ENCODE results near the gene CTPS2.

The CTPS2 gene

DNA sequence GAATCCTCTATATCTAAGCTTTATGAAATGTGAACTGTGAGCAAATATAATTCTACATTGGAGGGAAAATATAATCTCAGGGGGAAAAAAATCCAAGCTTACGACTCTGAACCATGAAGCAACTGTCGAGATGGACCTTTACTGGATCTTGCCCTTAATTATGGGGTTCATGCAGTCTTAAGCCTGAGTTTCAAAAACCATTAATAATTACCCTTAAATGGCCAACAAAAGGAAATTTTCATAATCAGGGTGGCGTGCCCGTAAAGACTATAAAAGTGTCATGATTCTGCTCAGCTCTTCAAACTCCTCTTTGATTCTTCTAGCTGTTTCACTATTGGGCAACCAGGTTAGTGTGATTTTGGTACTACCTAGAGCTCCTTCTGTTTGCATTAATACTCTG lies 62.6 kb downstream of the CTPS2 start, which contains the start of gene S100G:
Gene S100G, plus strand, starts transcription at position 301 of the 400 bp plus-strand sequence. CDS start 849 bp downstream, outside the sequence.
- TF ChIP-seq SIN3A (IDR thresholded peaks at IDR 0.05; ENCODE audit: borderline replicate concordance, insufficient read depth, low read length): no peak
- TF ChIP-seq, protein P1, sequence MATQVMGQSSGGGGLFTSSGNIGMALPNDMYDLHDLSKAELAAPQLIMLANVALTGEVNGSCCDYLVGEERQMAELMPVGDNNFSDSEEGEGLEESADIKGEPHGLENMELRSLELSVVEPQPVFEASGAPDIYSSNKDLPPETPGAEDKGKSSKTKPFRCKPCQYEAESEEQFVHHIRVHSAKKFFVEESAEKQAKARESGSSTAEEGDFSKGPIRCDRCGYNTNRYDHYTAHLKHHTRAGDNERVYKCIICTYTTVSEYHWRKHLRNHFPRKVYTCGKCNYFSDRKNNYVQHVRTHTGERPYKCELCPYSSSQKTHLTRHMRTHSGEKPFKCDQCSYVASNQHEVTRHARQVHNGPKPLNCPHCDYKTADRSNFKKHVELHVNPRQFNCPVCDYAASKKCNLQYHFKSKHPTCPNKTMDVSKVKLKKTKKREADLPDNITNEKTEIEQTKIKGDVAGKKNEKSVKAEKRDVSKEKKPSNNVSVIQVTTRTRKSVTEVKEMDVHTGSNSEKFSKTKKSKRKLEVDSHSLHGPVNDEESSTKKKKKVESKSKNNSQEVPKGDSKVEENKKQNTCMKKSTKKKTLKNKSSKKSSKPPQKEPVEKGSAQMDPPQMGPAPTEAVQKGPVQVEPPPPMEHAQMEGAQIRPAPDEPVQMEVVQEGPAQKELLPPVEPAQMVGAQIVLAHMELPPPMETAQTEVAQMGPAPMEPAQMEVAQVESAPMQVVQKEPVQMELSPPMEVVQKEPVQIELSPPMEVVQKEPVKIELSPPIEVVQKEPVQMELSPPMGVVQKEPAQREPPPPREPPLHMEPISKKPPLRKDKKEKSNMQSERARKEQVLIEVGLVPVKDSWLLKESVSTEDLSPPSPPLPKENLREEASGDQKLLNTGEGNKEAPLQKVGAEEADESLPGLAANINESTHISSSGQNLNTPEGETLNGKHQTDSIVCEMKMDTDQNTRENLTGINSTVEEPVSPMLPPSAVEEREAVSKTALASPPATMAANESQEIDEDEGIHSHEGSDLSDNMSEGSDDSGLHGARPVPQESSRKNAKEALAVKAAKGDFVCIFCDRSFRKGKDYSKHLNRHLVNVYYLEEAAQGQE (IDR thresholded peaks at IDR 0.05; ENCODE audit: insufficient read depth in 1 of 2, low read depth in 2 of 2, low read length in 2 of 2): no peak
- no peak for TF ChIP-seq POLR2AphosphoS5 (IDR thresholded peaks at IDR 0.05; ENCODE audit: low read depth, low read length)
- TF ChIP-seq FOXP2 (optimal IDR thresholded peaks at IDR 0.05; ENCODE audit: borderline replicate concordance, extremely low read depth, extremely low read length, insufficient read depth): no peak
- TF ChIP-seq TAF1 (IDR thresholded peaks at IDR 0.05; ENCODE audit: borderline replicate concordance, insufficient read depth, low read length): no peak

DNA sequence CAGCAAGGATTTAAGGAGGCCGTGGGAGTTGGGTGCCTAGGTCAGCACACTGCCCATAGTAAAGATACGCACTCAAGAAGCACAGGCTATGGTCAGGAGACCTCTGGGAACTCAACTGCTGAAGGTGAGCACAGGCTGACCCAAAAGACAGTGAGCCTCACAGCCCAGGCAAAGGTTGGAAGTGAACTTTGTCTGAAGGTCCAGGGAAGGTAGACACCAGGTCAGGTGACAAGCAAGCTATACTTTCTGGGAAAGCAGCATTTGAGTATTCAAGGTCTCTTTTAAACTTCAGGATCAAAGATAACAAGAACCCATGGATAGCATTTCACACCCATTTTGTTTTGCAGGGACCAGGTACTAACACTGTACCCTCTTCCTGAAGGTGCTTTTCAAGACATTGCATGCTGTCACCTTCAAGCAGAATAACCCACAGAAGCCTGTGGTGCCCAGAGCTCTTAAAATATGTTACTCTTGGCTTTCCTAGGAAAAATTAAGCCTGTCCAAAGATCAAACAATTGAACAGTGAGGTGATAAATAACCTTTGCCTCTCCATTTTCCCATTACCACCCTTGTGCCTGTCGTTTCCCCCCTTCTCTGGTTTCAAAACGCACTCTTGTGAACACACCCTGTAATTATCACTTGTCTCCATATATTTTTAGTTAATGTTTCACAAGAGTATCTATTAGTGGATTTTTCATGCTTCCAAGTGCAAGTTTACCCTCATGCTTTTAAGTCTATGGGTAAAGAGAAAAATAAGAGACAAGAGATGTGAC lies 65.9 kb downstream of the CTPS2 start:
- TF ChIP-seq SIN3A (IDR thresholded peaks at IDR 0.05; ENCODE audit: borderline replicate concordance, insufficient read depth, low read length) (no peak), POLR2AphosphoS5 (IDR thresholded peaks at IDR 0.05; ENCODE audit: low read depth, low read length) (no peak), TAF1 (IDR thresholded peaks at IDR 0.05; ENCODE audit: borderline replicate concordance, insufficient read depth, low read length) (no peak), FOXP2 (optimal IDR thresholded peaks at IDR 0.05; ENCODE audit: borderline replicate concordance, extremely low read depth, extremely low read length, insufficient read depth) (no peak)
- TF ChIP-seq, protein P1 (IDR thresholded peaks at IDR 0.05; ENCODE audit: insufficient read depth in 1 of 2, low read depth in 2 of 2, low read length in 2 of 2): no peak

DNA sequence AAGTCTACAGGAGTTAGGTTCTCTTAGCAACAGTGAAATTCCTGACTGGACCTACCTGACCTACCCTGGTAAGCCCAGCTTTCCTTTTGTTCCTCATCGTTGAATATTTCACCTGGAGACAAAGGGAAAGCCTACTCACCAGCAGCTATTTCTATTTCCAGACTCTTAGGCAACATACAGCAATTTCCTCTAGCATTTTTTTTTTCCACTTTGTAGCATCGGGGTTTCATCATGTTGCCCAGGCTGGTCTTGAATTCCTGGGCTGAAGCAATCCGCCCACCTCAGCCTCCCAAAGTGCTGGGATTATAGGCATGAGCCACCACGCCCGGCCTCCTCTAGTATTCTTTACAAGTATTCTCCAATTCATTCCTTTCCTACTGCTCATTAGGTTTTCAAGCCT lies 69.3 kb downstream of the CTPS2 start:
- TF ChIP-seq POLR2AphosphoS5 (IDR thresholded peaks at IDR 0.05; ENCODE audit: low read depth, low read length) (no peak), SIN3A (IDR thresholded peaks at IDR 0.05; ENCODE audit: borderline replicate concordance, insufficient read depth, low read length) (no peak), TAF1 (IDR thresholded peaks at IDR 0.05; ENCODE audit: borderline replicate concordance, insufficient read depth, low read length) (no peak)

DNA sequence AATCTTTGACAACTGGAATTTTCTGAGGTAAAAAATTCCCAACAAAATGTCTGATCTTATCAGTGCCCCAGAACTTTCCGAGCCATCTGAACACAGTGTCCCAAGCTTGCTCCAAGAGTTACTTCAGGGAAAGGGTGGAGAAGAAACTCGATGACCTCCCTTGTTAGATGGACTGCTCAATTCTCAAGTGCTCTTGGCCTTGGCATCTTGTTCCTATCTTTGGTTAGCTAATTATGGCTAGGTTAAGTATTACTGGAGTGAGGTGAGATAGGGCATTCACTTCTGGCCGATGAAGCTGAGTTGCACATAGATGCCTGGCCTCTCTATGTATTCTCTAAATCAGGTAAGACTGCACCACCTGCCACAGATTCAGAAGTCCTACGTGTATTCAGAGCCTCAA lies 71.6 kb downstream of the CTPS2 start:
- TF ChIP-seq FOXP2 (optimal IDR thresholded peaks at IDR 0.05; ENCODE audit: borderline replicate concordance, extremely low read depth, extremely low read length, insufficient read depth) (no peak), POLR2AphosphoS5 (IDR thresholded peaks at IDR 0.05; ENCODE audit: low read depth, low read length) (no peak), SIN3A (IDR thresholded peaks at IDR 0.05; ENCODE audit: borderline replicate concordance, insufficient read depth, low read length) (no peak), TAF1 (IDR thresholded peaks at IDR 0.05; ENCODE audit: borderline replicate concordance, insufficient read depth, low read length) (no peak)
- TF ChIP-seq, protein P1 (IDR thresholded peaks at IDR 0.05; ENCODE audit: insufficient read depth in 1 of 2, low read depth in 2 of 2, low read length in 2 of 2): no peak

DNA sequence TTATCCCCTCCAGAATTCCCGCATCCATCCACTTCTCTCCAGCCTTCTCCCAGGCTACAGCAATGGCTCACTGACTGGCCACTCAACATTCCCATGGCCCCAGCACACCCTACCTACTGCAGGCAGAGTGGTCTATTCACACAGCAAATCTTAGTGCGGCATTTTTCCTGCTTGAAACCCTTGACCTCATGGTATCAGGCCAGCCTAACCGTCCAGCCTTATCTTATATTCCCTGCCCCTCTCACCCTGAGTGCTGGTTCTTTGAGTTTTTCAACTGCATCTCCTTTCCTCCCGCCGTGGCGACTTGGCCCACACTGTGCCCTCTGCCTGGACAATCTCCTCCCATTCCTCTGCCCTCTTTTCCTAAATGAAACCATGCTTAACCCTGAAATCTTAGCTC lies 72.5 kb downstream of the CTPS2 start:
- TF ChIP-seq, protein P1 (IDR thresholded peaks at IDR 0.05; ENCODE audit: insufficient read depth in 1 of 2, low read depth in 2 of 2, low read length in 2 of 2): no peak
- no peak for TF ChIP-seq TAF1 (IDR thresholded peaks at IDR 0.05; ENCODE audit: borderline replicate concordance, insufficient read depth, low read length)
- TF ChIP-seq SIN3A (IDR thresholded peaks at IDR 0.05; ENCODE audit: borderline replicate concordance, insufficient read depth, low read length): no peak
- TF ChIP-seq FOXP2 (optimal IDR thresholded peaks at IDR 0.05; ENCODE audit: borderline replicate concordance, extremely low read depth, extremely low read length, insufficient read depth): no peak
- TF ChIP-seq POLR2AphosphoS5 (IDR thresholded peaks at IDR 0.05; ENCODE audit: low read depth, low read length): no peak

Measured in PFSK-1 (cell line).